ENCODE results near the gene KIF18B.

DNA sequence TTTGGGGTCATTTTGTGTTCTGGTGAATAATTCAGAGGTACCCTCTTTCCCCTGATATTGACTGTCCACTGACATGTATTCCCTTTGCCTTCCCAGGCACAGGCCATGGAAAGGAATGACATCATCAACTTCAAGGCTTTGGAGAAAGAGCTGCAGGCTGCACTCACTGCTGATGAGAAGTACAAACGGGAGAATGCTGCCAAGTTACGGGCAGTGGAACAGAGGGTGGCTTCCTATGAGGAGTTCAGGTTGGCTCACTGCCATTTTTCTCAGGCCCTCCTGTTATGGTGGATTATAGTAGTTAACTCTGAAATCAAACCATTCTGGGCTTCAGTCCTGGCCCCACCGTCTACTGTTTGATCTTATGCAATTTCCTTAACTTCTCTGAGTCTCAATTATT lies 46.7 kb downstream of the KIF18B start:
- TF ChIP-seq CTCF (IDR thresholded peaks at IDR 0.05) (no peak), POLR2A (IDR thresholded peaks at IDR 0.05) (no peak)
